HFFc6 (cell line): ENCODE results near the gene EME2. TPM values are rescaled to one million over a fixed set of nuclear protein-coding genes. Genes with fewer than 3 reads are reported as not detected.
A peak's percentile ranks its signal among the peaks of the same experiment; 100 is the strongest.

Experiments used
- DNase-seq: peaks from one replicate; pipeline ENCODE4 v3.0.0-alpha.2; 2018
- H3K27ac Mint-ChIP-seq: 2 replicates; pipeline ENCODE4 v1.8.0; 2020; ENCODE audit warnings: mild to moderate bottlenecking, mixed read lengths
- H3K27me3 Mint-ChIP-seq: 2 replicates; pipeline ENCODE4 v1.8.0; 2021; ENCODE audit warnings: mild to moderate bottlenecking, moderate library complexity, mixed read lengths; ENCODE audit not compliant: insufficient read depth
- H3K36me3 Mint-ChIP-seq: 2 replicates; pipeline ENCODE4 v1.8.0; 2021; ENCODE audit warnings: low read depth, mixed read lengths
- H3K4me1 Mint-ChIP-seq: 2 replicates; pipeline ENCODE4 v1.8.0; 2020; ENCODE audit warnings: low read depth, mixed read lengths
- H3K4me3 Mint-ChIP-seq: 2 replicates; pipeline ENCODE4 v1.8.0; 2020; ENCODE audit warnings: mild to moderate bottlenecking, moderate library complexity, mixed read lengths
- H3K9me3 Mint-ChIP-seq: 2 replicates; pipeline ENCODE4 v1.8.0; 2020; ENCODE audit warnings: mild to moderate bottlenecking, mixed read lengths
- total RNA-seq, 6 experiments: library from RNA; stranded (reverse); fragmentation: NEBNext Ultra II Directional; extraction: Animal tissue kit (Norgen Biotek cat#: 25700); gene quantifications; 2 replicates in 1 of 6; 3 replicates in 5 of 6; pipeline ENCODE4 v1.2.3, GENCODE V29; 2021
- TF ChIP-seq, protein P1 (sequence below): fragments of 200-600 bp; sonication (generic); IDR thresholded peaks from 2 replicates; pipeline ENCODE4 v1.5.0; 2021; ENCODE audit warnings: antibody characterized with exemption, mild to moderate bottlenecking

Gene EME2
- total RNA-seq, 6 experiments from 2014 or later: 11.4 to 16.1 (median 12.3) TPM

- Mint-ChIP-seq H3K27me3 (peaks cover 2% of the 10 kb centered on the region; the same call in 1 of the 2 replicates), H3K27ac (peak overlapping the region; percentile 96), H3K4me1 (peaks cover 28% of the 10 kb centered on the region), H3K36me3 (peaks cover 5% of the 10 kb centered on the region), H3K9me3 (no peaks in the 10 kb centered on the region), H3K4me3 (peak overlapping the region; percentile 82)
- peak; percentile 77 for DNase-seq
- TF ChIP-seq, protein P1, sequence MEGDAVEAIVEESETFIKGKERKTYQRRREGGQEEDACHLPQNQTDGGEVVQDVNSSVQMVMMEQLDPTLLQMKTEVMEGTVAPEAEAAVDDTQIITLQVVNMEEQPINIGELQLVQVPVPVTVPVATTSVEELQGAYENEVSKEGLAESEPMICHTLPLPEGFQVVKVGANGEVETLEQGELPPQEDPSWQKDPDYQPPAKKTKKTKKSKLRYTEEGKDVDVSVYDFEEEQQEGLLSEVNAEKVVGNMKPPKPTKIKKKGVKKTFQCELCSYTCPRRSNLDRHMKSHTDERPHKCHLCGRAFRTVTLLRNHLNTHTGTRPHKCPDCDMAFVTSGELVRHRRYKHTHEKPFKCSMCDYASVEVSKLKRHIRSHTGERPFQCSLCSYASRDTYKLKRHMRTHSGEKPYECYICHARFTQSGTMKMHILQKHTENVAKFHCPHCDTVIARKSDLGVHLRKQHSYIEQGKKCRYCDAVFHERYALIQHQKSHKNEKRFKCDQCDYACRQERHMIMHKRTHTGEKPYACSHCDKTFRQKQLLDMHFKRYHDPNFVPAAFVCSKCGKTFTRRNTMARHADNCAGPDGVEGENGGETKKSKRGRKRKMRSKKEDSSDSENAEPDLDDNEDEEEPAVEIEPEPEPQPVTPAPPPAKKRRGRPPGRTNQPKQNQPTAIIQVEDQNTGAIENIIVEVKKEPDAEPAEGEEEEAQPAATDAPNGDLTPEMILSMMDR: no peak
Observed at GRCh38 chr16:1745900-1746692, 26.5 kb upstream of the EME2 start.

DNA sequence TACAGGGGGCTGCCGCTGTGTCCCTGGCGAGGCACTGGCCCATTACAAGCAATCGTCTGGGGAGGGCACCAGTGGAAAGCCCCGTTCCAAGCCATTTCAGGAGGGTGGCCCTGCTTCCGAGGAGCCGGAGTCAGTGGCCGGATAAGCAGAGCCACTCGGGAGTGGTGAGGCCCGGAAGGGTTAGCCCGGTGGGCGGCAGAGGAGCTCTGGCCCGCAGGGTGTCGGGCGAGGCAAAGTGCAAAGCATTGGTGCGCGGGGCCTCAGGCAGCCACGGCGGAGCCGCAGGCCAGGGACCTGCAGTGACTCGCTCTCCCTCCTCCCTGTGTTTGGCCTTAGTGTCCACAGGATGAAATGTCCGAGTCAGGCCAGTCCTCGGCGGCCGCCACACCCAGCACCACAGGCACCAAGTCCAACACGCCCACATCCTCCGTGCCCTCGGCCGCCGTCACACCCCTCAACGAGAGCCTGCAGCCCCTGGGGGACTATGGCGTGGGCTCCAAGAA lies 25.9 kb upstream of the EME2 start:
- no peak overlapping the region for H3K4me3 Mint-ChIP-seq
- H3K9me3 Mint-ChIP-seq: no peaks in the 10 kb centered on the region
- no peak for DNase-seq

DNA sequence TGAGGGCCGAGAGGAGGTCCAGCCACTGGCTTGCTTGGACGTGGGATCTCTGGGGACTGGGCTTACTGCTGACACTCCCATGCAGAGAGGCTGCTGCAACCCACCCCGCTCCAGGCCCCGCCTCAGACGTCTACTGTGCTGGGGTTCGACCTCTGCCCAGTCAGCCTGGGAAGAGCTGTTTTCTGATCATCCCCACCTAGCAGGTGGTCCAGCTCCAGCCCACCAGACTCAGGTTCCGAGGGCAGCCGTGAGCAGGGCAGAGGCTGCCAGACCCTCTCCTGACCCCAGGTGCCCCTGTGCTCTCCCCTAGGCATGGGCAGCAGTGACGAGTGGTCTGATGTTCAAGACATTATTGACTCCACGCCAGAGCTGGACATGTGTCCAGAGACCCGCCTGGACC lies 24.7 kb upstream of the EME2 start:
- H3K4me3 Mint-ChIP-seq: no peak overlapping the region
- H3K27me3 Mint-ChIP-seq: peaks cover 2% of the 10 kb centered on the region
- DNase-seq: no peak
- no peaks in the 10 kb centered on the region for H3K9me3 Mint-ChIP-seq
- H3K4me1 Mint-ChIP-seq: peaks cover 28% of the 10 kb centered on the region
- H3K36me3 Mint-ChIP-seq: peaks cover 5% of the 10 kb centered on the region
- TF ChIP-seq, protein P1: no peak
- H3K27ac Mint-ChIP-seq: no peak overlapping the region

More for the DNA sequence above, 25.9 kb upstream of the EME2 start:
- Mint-ChIP-seq H3K4me1 (peaks cover 28% of the 10 kb centered on the region), H3K36me3 (peaks cover 5% of the 10 kb centered on the region), H3K27ac (peak overlapping the region; percentile 96; the same call in 1 of the 2 replicates), H3K27me3 (peaks cover 2% of the 10 kb centered on the region; the same call in 1 of the 2 replicates)
- TF ChIP-seq, protein P1: no peak

- H3K4me1 Mint-ChIP-seq: peaks cover 28% of the 10 kb centered on the region
- no peaks in the 10 kb centered on the region for H3K9me3 Mint-ChIP-seq
- TF ChIP-seq, protein P1: no peak
- H3K36me3 Mint-ChIP-seq: peaks cover 5% of the 10 kb centered on the region
- DNase-seq: peak; percentile 34
- H3K4me3 Mint-ChIP-seq: no peak overlapping the region
- peaks cover 2% of the 10 kb centered on the region for H3K27me3 Mint-ChIP-seq
- peak overlapping the region; percentile 52 for H3K27ac Mint-ChIP-seq
Observed at GRCh38 chr16:1749152-1750117, 23.2 kb upstream of the EME2 start.

- Mint-ChIP-seq H3K27me3 (peaks cover 2% of the 10 kb centered on the region), H3K36me3 (peaks cover 9% of the 10 kb centered on the region; the same call in 1 of the 2 replicates), H3K27ac (no peak overlapping the region), H3K9me3 (no peaks in the 10 kb centered on the region), H3K4me3 (no peak overlapping the region), H3K4me1 (peaks cover 7% of the 10 kb centered on the region)
- TF ChIP-seq, protein P1: no peak
- DNase-seq: no peak
Observed at GRCh38 chr16:1751946-1752345, 20.7 kb upstream of the EME2 start.
